ENCODE data around the gene INSL3.
A peak's percentile ranks its signal among the peaks of the same experiment; 100 is the strongest.

Gene INSL3, protein sequence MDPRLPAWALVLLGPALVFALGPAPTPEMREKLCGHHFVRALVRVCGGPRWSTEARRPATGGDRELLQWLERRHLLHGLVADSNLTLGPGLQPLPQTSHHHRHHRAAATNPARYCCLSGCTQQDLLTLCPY

DNA sequence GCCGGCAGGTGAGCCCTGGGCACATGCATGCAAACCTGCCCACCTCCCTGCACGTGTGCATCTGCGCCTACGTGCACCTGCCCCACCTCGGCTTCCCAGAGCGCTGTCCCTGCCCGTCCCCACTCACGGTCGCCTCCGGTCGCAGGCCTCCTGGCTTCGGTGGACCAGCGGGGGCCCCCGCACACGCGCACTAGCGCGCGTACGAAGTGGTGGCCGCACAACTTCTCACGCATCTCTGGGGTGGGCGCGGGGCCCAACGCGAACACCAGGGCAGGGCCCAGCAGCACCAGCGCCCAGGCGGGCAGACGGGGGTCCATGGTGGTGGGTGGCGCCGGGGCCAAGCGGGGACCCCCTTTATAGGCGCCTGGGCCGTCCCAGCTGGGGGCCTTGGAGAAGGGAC lies at the start of gene INSL3:
Gene INSL3 (minus strand): TSS at position 330 of the 400 bp plus-strand sequence. CDS start 13 bp downstream, at position 317.
- no peak for DNase-seq

DNA sequence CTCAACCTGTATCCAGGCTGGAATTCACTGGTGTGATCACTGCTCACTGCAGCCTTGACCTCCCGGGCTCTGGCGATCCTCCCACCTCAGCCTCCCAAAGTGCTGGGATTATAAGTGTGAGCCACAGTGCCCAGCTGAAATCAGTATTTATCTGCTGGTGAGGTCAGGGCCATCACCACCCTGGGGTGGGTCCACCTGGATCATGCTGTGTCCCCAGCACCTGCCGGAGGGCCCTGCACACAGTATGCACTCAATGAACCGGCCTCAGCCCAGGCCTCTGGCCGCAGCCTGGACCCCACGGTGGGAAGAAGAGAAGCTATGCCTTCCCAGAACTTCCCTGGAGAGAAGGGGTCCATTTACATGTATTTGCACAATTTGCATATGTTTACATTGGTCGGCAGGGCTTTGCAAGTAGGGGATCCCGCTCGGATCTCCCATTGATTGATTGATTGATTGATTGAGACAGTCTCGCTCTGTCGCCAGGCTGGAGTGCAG lies 47.8 kb upstream of the INSL3 start:
- DNase-seq = no peak

DNA sequence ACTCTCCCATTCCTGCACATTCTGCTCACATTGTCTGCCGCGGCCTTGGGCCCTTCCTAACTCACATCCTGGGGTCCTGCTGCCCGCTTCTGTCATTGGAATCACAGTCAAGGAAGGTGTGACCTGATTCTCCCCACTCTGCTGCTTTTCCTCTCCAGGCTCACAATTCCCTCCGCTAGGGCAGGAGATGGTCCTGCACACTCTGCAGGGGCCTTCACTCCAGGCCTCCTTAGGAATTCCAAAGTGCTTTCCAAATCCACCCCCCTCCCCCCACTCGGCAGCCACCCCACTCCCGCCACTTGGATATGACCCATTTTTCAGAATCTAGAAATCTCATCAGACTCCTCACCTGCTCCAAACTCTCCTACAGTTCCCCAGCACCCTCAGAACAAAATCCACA lies 47.4 kb upstream of the INSL3 start:
- DNase-seq = no peak

DNA sequence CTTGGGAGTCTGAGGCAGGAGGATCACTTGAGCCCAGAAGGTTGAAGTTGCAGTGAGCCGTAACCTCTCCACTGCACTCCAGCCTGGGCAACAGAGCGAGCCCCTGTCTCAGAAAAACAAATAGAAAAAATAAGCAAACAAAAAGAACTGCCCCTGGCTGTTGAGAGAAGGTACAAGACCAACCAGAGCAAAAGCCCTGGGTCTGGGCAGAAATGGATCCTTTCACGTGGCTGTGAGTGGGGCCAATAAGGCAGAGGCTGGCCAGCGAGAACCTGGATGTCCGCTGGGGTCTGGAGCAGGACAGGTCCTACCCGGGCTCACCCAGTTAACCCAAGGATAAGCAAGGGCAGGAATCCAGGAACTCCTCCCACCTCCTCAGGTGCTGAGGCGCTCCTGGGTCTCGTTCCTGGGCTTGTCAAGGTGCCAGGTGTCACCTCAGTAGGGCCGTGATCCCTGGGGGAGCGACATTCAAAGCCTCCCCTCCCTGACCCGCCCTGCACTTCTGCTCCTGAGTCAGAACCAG lies 45.7 kb upstream of the INSL3 start:
- DNase-seq = peak; percentile 19

DNA sequence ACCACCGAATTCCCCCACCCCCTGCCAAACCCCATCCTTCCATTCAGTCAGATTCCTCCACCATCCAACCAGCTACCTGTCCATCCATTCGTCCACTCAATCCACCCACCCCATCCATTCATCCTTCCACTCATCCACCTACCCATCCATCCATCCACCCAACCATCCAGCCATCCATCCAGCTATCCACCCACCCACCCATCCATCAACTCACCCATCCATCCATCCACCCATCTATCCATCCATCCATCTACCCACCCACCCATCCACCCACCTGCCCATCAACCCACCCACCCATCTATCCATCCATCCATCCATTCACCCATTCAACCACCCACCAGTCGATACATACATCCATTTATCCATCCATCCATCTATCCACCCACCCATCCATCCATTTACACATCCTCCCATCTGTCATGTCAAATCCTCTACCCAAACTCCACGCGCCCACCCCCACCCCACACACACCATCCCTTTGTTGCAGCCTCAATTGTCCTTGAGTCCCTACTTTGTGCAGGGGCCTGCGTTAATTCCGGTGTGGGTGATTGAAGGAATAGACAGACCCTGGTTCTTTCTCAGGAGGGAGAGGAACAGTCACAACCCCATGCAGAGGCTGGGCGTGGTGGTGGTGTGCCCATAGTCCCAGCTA lies 45.1 kb upstream of the INSL3 start:
- DNase-seq = no peak

DNA sequence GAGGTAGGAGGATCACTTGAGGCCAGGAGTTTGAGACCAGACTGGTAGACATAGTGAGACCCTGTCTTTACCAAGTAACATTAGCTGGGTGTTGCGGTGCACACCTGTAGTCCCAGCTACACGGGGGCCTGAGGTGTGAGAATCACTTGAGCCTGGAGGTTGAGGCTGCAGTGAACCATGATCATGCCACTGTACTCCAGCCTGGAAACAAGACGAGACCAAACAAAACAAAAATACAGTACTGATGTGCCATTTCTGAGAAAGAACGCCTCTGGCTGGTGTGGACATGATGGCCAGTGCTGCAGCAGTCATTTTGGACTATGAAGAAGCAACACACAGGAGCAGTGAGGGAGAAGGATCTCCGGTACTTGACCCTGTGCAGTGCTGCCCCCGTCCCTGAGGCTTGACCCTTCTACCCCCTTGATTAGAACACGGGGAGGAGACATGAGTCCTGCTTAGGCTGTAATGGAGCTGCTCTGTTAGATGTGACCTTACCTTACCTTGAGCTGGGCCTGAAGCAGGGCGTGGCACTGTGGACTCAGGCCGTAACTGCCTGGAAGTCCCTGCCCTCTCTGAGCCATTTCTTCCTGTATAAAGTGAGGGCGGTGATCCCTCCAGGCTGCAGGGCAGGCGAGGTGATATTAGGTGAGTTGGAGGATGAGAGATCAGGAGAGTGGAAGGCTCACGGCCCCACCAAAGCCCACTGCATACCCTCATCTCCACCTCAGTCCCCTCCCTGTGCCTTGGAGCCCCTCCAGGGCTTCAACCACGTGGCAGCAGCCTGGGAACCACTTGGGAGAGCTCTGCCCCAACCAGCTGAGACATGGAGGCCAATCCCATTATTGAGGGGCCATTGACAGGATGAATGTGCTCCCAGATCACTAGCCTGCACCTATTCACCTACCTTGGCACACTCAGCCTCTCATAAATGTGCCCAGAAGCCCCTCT lies 44.3 kb upstream of the INSL3 start:
- peak; percentile 23 for DNase-seq

DNA sequence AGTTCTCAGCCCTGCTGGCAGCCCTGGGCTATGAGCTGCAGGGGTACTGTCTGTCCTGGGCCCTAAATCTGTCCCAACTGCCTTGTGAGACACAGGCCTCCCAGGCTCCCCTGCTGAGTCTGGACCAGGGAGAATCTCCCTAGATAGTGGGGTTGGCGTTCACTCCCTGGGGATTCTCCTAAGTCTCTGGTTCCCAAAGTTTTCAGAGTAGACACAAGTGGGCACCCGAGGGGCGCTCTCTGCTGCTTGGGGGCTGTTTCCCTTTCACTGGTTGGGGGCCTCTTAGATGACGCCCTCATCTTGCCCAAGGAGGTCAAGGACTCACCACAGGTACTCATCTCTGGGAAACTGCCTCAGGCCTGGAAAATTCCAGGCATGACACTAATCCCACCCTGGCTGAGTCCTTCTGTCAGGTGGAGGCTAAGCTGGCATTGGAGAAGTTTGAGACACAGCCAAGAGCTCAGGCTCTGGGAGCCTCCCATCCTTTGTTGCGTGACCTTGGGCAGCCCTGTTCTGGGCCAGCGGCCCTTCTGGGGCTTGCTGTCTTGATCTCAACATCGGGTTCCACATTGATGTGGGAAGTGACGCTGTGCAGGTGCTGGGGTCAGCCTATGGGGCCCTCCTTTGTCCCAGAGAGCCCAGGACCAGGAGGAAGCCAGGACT lies 42.3 kb upstream of the INSL3 start:
- no peak for DNase-seq

DNA sequence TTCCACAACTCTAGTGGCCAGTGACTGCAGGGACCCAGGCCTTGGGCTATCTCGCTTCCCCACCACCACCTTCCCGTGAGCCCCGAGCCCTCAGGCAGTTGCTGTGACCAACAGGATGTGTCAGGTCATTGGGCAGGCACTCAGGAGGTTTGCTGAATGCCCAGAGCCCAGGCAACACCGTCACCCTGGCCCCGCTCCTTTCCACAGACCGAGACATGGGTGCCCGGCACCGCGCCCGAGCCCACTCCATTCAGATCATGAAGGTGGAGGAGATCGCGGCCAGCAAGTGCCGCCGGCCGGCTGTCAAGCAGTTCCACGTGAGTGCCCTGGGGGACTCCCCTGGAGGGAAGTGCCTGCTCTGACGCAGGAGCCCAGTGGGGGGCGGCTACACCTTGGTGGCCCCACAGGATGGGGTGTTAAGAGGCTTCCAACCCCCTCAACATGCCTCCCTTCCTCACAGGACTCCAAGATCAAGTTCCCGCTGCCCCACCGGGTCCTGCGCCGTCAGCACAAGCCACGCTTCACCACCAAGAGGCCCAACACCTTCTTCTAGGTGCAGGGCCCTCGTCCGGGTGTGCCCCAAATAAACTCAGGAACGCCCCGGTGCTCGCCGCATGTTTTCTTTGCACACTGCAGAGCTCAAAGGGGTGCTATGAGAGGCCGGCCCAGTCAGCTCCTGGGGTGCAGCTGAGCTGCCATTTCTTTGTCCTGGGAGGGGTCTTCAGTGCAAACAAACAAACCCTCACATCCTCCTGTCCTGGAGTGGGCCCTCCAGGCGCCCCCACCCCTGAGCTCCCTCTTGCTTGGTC lies 41.6 kb upstream of the INSL3 start:
- no peak for DNase-seq

DNA sequence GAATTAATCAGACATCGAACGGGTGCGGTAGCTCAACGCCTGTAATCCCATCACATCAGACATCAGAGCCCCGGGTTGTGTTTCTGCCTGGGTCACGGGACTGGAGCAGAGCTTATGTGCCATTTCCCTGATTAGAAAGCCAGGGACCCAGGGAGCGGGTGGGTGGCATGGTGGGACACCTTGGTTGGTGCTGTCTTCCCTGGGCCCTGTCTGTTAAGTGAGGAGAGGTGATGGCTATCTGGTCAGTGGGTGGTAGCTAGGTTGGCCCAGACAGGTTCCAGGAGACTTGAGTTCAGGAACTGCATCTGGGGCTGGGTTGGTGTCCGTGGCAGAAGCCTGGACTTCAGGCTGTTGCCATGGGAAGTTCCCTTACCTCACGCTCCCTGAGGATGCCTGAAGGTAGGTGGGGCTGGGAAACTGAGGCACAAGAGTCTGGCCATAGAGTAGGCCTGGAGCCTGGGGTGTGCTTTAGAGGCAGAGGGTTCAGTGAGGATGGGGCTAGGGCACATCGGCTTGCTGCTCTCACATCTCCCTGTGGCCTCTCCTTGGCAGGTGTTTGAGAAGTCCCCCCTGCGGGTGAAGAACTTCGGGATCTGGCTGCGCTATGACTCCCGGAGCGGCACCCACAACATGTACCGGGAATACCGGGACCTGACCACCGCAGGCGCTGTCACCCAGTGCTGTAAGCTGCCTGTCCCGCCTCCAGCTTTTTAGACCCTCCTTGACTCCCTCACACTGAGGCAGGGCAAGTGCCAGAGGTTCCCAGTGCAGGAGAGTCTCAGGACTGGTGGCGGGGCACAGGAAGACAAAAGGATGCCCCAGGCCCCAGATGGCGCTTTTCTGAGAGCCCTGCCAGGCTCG lies 40.5 kb upstream of the INSL3 start:
- no peak for DNase-seq

DNA sequence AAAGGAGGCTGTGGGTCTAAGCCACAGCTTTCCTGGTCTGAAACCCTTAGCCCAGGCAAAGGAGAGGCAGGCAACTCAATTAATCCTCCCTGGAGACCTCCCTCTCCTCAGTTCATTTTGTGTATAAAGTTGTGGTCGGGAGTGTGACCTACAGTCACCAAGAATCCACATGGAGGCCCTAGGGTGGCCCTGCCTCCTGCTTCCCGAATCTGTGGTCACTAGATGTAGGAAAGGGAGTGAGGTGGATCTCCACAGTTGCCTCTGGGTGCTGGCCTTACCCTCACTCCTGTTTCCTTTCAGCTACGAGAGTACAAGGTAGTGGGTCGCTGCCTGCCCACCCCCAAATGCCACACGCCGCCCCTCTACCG lies 39.7 kb upstream of the INSL3 start:
- DNase-seq = no peak

DNA sequence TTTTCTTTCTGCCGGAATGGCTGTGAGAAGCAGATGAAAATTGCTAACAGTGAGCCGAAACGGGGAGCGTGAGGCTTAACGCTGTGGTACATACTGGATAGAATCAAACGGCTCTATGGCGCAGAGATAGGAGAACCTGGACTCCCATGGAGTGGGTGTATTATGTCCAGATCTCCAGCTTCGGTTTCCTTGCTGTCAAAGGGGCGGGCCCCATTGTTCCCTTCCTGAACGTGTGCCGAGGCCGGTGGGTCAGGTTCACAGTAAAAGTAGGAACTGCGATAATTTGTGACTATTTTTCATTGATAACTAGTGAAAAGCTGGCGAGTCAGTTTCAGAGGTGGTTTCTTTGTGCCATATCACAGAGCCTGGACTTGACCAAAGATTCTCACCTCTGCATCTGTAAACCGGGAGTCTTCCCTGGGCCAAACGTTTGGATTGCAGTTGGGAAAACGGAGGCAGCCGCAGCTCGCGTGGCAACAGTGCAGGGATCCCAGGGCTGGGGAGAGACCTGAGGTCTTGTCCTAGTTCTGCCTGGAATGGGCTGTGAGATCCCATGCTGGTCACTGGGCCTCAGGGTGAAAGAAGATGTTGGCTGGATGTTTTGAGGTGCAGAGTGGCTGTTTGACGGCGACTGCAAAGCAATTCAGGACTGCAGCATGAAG lies 39.1 kb upstream of the INSL3 start:
- no peak for DNase-seq

DNA sequence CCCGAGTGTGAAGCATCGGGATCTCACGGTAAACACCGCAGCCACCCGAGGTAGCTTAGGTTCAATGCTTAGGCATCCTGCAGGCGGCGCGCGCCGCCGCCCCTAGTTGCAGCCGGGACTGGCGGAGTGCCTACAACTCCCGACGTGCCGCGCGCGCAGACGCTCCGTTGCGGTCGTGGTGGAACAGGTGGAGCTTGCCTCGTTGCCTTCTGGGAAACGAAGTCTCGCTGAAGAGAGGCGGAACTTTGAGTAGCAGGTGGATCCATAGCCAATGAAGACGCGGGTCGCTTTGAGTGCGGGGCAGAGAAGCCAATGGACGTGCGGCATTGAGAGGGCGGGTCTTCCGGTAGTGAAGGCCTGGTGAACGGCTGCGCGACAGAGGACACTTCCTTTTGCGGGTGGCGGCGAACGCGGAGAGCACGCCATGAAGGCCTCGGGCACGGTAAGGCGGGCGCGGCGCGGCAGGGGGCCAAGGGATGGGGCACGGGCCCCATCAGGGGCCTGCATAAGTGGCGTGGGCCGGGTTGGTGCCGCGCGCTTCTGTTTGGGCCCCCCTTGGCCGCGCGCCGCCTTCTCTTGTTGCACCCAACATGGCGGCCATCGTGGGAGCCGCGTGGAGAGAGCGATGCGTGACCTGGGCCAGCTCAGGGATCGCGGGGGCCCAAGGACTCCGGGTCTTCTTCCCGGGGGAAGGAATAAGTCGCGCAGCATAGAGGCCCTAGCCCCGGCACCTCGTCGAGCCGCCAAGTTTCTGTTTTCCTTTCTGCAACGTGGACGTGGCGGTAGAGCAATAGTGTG lies 38.4 kb upstream of the INSL3 start, which contains the start of gene RPL18A:
Gene RPL18A (plus strand): TSS at position 378 of the 798 bp plus-strand sequence. CDS start 47 bp downstream, at position 425.
- peak; percentile 99 for DNase-seq

DNA sequence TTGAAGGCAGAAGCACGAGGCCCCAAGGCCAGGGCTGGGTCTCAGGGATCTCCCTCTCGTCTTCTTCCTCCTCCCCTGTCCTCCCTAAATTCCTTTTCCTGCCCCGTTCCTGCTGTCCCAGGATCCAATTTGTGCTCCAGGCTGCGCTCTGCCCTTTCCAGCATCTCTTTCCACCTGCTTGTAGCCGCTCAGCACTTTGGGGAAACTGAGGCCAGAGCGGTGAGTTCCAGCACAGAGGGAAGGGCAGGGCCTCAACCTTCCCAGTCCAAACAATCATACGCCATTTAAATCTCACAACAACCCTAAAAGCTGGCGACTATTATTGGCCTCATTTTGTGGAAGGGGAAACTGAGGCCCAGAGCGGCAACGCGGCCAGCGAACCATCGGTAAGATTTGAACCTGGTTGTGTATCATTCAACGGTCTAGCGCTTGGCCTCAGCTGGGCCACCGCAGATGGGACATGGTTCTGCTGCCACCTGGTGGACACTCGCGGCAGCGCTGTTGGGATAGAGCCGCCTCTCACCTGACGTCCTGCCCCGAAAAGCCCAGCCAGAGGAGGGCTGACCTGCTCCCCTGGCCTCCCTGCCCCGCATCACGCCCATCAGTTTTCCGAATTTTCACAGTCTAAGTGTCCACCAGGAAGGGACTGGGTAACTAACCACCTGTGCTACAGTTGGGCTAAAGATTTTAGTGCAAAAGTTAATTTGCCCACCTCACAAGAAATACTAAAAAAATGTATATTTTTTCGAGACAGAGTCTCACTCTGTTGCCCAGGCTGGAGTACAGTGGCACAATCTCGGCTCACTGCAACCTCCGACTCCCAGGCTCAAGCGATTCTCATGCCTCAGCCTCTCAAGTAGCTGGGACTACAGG lies 34.2 kb upstream of the INSL3 start:
- DNase-seq = peak; percentile 61

DNA sequence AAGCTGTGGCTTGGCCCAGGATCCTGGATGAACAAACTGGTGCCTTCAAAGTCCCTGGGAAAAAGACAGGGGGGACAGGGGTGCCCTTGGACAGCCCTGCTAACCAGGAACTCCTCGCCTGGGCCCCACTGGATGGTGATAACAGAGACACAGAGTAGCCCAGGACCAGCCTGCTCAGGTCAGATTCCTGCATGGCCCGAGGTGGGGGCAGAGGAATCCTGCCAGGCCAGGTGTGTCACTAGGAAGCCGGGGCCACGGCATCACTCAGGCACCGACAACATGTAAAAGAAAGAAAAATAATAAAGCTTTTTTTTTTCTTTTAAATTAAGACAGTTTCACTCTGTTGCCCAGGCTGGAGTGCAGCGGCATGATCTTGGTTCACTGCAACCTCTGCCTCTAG lies 32.7 kb upstream of the INSL3 start:
- no peak for DNase-seq

DNA sequence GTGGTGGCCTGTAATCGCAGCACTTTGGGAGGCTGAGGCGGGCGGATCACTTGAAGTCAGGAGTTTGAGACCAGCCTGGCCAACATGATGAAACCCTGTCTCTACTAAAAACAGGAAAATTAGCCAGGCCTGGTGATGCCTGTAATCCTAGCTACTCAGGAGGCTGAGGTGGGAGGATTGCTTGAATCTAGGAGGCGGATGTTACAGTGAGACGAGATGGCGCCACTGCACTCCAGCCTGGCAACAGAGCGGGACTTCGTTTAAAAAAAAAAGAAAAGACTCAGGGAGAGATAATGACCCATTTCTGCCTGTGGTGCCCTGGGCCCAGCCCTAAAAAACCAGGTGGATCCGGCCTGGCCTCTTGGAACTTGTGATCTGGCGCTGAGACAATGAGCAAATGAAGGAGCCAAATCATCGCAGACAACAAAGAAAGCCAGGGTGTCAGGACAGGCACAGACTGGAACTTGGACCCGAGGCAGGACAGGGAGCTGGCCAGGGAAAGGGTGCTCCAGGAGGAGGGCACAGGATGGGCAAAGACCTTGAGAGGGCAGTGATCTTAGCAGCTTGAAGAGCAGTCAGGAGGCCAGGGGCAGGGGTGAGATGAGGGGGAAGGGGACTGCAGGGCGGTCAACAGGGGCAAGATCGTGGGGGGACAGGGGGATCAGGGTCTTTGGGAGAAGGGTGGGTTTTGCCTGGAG lies 27.4 kb upstream of the INSL3 start:
- no peak for DNase-seq

DNA sequence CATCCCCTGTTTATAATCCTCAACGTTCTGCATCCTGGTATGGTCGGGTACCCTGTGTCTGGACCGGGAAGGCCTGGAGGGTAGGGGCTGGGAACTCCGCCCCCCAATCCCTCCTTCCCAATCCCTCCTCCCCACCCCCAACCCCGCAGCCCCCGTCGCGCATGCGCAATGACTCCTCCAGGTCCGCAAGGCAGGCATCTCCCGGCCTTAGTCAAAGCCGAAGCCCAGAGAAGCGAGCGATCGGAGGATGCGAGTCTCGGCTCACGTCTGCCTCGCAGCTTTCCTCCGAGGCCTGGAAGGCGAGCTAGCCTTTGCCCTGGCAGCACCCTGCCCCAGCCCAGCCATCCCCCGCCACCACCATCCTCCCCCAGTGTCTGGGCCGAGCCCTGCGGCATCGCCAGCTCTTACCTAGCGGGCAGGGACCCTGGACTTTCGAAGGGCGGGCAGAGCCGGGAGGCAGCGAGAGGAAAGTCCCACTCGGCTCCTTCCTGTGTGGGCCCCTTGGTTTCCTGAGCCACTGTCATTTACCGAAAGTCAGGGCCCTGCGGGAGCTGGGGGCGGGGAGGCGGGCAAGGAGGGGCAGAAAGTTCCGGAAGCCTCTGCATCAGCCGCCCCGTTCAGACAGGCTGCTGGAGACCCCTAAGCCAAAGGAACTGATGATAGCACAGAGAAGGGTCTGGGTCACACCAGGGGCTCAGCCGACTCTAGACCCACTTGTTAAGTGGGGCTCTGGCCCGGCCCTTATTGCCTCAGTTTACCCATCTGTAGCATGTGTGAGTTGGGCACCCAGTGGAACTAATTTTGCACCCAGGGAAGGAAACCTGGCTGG lies 26.4 kb upstream of the INSL3 start, which contains the start of gene JAK3:
Gene JAK3 (minus strand): TSS at position 445 of the 829 bp plus-strand sequence. CDS start 3,565 bp downstream, outside the sequence.
- no peak for DNase-seq

DNA sequence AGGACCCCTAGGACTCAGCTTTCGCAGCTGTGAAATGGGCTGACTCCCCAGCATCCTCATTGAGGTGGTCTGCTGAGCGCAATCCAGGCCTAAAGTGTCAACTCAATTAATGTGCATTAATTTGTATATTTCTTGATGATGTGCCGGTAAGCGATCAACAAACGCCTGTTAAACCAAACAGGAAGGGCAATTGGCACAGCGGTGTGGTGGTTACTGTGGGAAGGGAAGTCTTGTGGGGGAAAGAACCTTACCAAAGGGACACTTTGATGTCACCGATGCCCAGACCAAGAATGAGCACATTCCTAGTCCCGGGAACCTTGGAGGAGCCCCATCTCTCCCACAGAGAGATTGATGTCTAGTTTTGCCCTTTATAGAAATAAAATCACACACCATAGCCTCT lies 24.8 kb upstream of the INSL3 start:
- DNase-seq = no peak

Data from NCI-H2171 treated with DMSO at 0.1 percent for 48 hours (cell line).